ENCODE results near the gene BOLA3. TPM values are rescaled to one million over a fixed set of nuclear protein-coding genes. Genes with fewer than 3 reads are reported as not detected.

BOLA3 gene
- total and polyA plus RNA-seq, 2 of the 4 experiments (the other 2 are of a cell fraction) = 13.3 to 39.5 TPM

DNA sequence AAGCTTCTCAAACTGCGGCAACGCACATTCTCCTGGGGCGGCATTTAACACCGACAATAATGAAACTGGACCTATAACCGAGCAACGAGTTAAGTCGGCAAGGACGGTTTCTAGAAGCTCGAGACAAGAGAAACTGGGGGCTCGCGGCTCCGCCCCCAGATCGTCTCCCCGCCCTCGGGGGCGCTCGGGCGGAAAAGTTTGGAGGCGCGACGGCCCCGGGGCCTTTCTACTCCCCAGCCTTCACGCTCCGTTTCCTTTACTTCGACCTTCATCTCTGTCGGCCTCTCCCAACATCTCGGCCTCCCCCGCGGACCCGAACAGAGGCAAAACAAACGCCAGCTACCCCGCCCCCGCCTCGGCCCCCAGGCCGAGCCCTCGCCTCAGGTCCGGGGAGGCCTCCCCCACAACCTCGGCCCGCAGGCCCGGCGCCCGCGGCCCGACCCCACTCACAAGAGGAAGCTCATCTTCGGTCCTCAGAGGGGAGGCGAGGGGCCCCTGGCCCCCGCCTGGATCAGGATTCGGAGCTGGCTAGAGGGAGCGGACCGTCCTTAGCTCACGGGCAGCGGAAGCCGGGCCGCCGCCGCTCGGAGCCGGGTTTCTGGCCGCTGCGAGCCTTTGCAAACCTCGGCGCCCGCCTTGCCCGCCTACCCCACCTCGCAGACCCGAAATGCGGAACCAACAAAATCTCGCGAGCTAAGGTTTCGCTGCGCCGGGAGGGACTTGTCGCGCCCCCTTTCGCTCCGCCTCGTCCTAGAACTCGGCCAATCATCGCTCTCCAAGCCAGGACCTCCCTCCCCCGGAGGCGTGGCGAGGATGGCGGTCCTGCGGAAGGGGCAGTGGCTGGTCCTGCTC lies 30.7 kb upstream of the BOLA3 start, which contains the start of gene MOB1A:
TSS of gene MOB1A (minus strand) at position 669 of the 852 bp plus-strand sequence. CDS start at position 464, 205 bp downstream.
- Histone ChIP-seq H3K4ac (ENCODE audit: low read depth, low read length) (peak within 1 kb of the TSS; percentile 76), H4K5ac (ENCODE audit: low read depth, low read length) (peak within 1 kb of the TSS; percentile 28; the same call in 1 of the 2 replicates), H4K8ac (ENCODE audit: low read depth in 2 of 2, low read length in 2 of 2) (peak within 1 kb of the TSS; percentile 67 to 91; a peak in 3 of 4 replicates), H3K4me1 (ENCODE audit: control insufficient read depth, insufficient read depth, low read length) (0 out of 2 replicates have a peak, but pooled peaks cover 2% of the 10 kb centered on the region), H2AFZ (replicated peaks; ENCODE audit: low read length, poor library complexity) (peak within 1 kb of the TSS; percentile 90), H3K4me3 (ENCODE audit: insufficient read depth, low read depth, low read length) (peak within 1 kb of the TSS; percentile 95), H3K27me3 (ENCODE audit: control insufficient read depth, insufficient read depth, low read length) (no peaks in the 10 kb centered on the region), H3K9ac (ENCODE audit: low read depth, low read length) (peak within 1 kb of the TSS; percentile 94), H2AK5ac (ENCODE audit: low read depth, low read length) (peak within 1 kb of the TSS; percentile 10; the same call in 1 of the 2 replicates), H3K56ac (ENCODE audit: extremely low read depth, insufficient read depth, low read length) (peak within 1 kb of the TSS; percentile 58), H3K79me1 (ENCODE audit: low read depth in 1 of 2, low read length in 2 of 2) (peaks cover 0 to 12% of the 10 kb centered on the region in 2 experiments; a peak in 1 of 4 replicates), H2BK20ac (ENCODE audit: low read depth, low read length) (no peak within 1 kb of the TSS), H3K14ac (replicated peaks; ENCODE audit: low read depth, low read length) (peak within 1 kb of the TSS; percentile 67), H3K18ac (ENCODE audit: low read depth, low read length) (peak within 1 kb of the TSS; percentile 15), H4K20me1 (ENCODE audit: insufficient read depth, low read length) (peaks cover 43% of the 10 kb centered on the region), H3K27ac (ENCODE audit: insufficient read depth, low read length) (peak within 1 kb of the TSS; percentile 74), H2BK5ac (ENCODE audit: low read depth, low read length, poor library complexity, severe bottlenecking) (peak within 1 kb of the TSS; percentile 41), H4K91ac (ENCODE audit: insufficient read depth, low read depth, low read length) (no peak within 1 kb of the TSS), H3K4me2 (ENCODE audit: low read depth, low read length) (peak within 1 kb of the TSS; percentile 95), H3K9me1 (ENCODE audit: insufficient read depth, low read length) (peaks cover 3% of the 10 kb centered on the region; the same call in 1 of the 2 replicates), H3K36me3 (ENCODE audit: control insufficient read depth, insufficient read depth, low read length) (peaks cover 2% of the 10 kb centered on the region; the same call in 1 of the 2 replicates), H2BK15ac (ENCODE audit: low read depth, low read length) (no peak within 1 kb of the TSS), H3K9me3 (ENCODE audit: control insufficient read depth, insufficient read depth, low read length) (no peaks in the 10 kb centered on the region), H3K23ac (ENCODE audit: low read depth, low read length) (peak within 1 kb of the TSS; percentile 80; the same call in 1 of the 2 replicates), H2AK9ac (replicated peaks; ENCODE audit: low read depth, low read length, poor library complexity) (peak within 1 kb of the TSS; percentile 88), H2BK120ac (ENCODE audit: low read depth, low read length) (no peak within 1 kb of the TSS)
- DNase-seq (peak; percentile 98), ATAC-seq (ENCODE audit: low read depth) (peak; percentile 99)
- BruUV-seq (replicated peaks) = no TSS peak
- ChIA-PET POLR2A (ENCODE audit: unreplicated experiment) (interaction anchor here (0.6 to 1.1 kb wide), 4 partner anchors 9 to 1424 kb away, joined by 3 to 4 read pairs (median 3); no protein-coding TSS in a partner anchor), CTCF (interaction anchor here (0.6 to 1.2 kb wide), 6 partner anchors 10 to 405 kb away, joined by 3 to 4 read pairs (median 3); no protein-coding TSS in a partner anchor)
- intact Hi-C loops (cut with micrococcal nuclease) = loop anchor here (1.0 kb wide), 1 partner anchor 20 kb away; the partner anchor contains the start of gene MTHFD2
- no peak for TF ChIP-seq CEBPB (IDR thresholded peaks at IDR 0.05; ENCODE audit: low read depth, low read length)
- peak; percentile 91 for TF ChIP-seq POLR2A (IDR thresholded peaks at IDR 0.05; ENCODE audit: low read depth, low read length)
- TF ChIP-seq ELK1 (IDR thresholded peaks at IDR 0.05; ENCODE audit: borderline replicate concordance, low read depth, low read length) = no peak
- TF ChIP-seq MXI1 (IDR thresholded peaks at IDR 0.05; ENCODE audit: borderline replicate concordance, low read depth, low read length) = peak; percentile 27; the same call in 1 of the 2 replicates
- TF ChIP-seq RAD21 (IDR thresholded peaks at IDR 0.05; ENCODE audit: low read length) = no peak
- TF ChIP-seq RCOR1 (IDR thresholded peaks at IDR 0.05; ENCODE audit: insufficient replicate concordance, low read length) = no peak
- TF ChIP-seq, protein P1, sequence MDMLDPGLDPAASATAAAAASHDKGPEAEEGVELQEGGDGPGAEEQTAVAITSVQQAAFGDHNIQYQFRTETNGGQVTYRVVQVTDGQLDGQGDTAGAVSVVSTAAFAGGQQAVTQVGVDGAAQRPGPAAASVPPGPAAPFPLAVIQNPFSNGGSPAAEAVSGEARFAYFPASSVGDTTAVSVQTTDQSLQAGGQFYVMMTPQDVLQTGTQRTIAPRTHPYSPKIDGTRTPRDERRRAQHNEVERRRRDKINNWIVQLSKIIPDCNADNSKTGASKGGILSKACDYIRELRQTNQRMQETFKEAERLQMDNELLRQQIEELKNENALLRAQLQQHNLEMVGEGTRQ (IDR thresholded peaks at IDR 0.05; ENCODE audit: low read depth, low read length) = no peak
- no peak for TF ChIP-seq NFE2L2 (IDR thresholded peaks at IDR 0.05; ENCODE audit: low read depth, low read length)
- peak; percentile 73; the same call in 1 of the 2 replicates for TF ChIP-seq MAZ (IDR thresholded peaks at IDR 0.05; ENCODE audit: borderline replicate concordance, low read depth, low read length)
- TF ChIP-seq MAFK (IDR thresholded peaks at IDR 0.05; ENCODE audit: low read depth, low read length) = no peak
- TF ChIP-seq SMC3 (IDR thresholded peaks at IDR 0.05; ENCODE audit: low read depth, low read length) = no peak
- TF ChIP-seq FOS (IDR thresholded peaks at IDR 0.05; ENCODE audit: low read depth, low read length) = no peak
- TF ChIP-seq BHLHE40 (IDR thresholded peaks at IDR 0.05; ENCODE audit: low read depth, low read length) = no peak
- 0% methylated on average over 34 of the region's 84 CpGs; no CpG with 5 or more reads in 1 of the 2 experiments for WGBS, 2 experiments (ENCODE audit: extremely low coverage in 2 of 2, insufficient read length in 1 of 2)
- dilution Hi-C loops (cut with HindIII; ENCODE audit: low sequenced_read_pairs, unreplicated experiment) = no loop called here
- in situ Hi-C loops (cut with MboI; ENCODE audit: low sequenced_read_pairs) = no loop called here
